A549 (cell line): ENCODE measurements around the gene ENPP3. TPM values are rescaled to one million over a fixed set of nuclear protein-coding genes. Genes with fewer than 3 reads are reported as not detected.

ENCODE experiments used
- ATAC-seq, 2 experiments: fragments of 200-7000 bp in 1 of 2; fragments of >200 bp in 1 of 2; cut with Nextera tagmentation in 1 of 2; cut with Tn5 transposase in 1 of 2; 3 replicates each; pipeline versions ENCODE4 v1.8.0 to v1.9.1; 2018 to 2020; ENCODE audit warnings: mild to moderate bottlenecking in 1 of 2, moderate library complexity in 1 of 2
- CTCF ChIA-PET: fragments of 300-600 bp; sonication (Branson Sonifier 250); formaldehyde crosslinking; extraction: SDS; loops from one replicate; lab custom pipeline; 2021; ENCODE audit warnings: antibody characterized with exemption, inconsistent platforms; lab: Yijun Ruan, JAX
- POLR2A ChIA-PET: fragments of 350-600 bp; formaldehyde crosslinking; extraction: SDS; loops from one replicate; lab custom pipeline; 2021; ENCODE audit warnings: antibody characterized with exemption, inconsistent platforms; lab: Yijun Ruan, JAX
- DNase-seq, 2 experiments: peaks; one replicate each; pipeline versions ENCODE4 v3.0.0 to v3.0.0-alpha.2; 2011 to 2016; ENCODE audit warnings: low read depth in 1 of 2, low spot score in 1 of 2
- FAIRE-seq: peaks from 2 replicates; lab custom pipeline; 2011; peaks lifted over from hg19 to GRCh38; lab: Jason Lieb, UNC
- H3K27ac ChIP-seq, 2 experiments: fragments of >200 bp; sonication (Bioruptor Twin); formaldehyde crosslinking; 3 replicates each; pipeline ENCODE4 v1.5.1; 2016 to 2017
- H3K4me1 ChIP-seq: fragments of >200 bp; sonication (Bioruptor Twin); formaldehyde crosslinking; 3 replicates; pipeline ENCODE4 v1.6.1; 2016
- H3K4me2 ChIP-seq: fragments of >200 bp; sonication (Bioruptor Twin); formaldehyde crosslinking; 3 replicates; pipeline ENCODE4 v1.6.1; 2016
- H3K4me3 ChIP-seq: fragments of >200 bp; sonication (Bioruptor Twin); formaldehyde crosslinking; 3 replicates; pipeline ENCODE4 v1.5.1; 2016
- H3K9me3 ChIP-seq: fragments of >200 bp; sonication (Bioruptor Twin); formaldehyde crosslinking; 3 replicates; pipeline ENCODE4 v1.6.1; 2016
- CHD2 ChIP-seq: fragments of 150-350 bp; IDR thresholded peaks from 2 replicates; pipeline ENCODE4 v1.6.1; 2014; ENCODE audit warnings: low read length; ENCODE audit not compliant: partially characterized antibody
- EHF ChIP-seq: fragments of 250-450 bp; sonication (Bioruptor Pico); IDR thresholded peaks from 2 replicates; pipeline ENCODE4 v1.5.0; 2020; ENCODE audit warnings: mild to moderate bottlenecking
- FOSB ChIP-seq: fragments of 250-450 bp; sonication (Bioruptor Pico); IDR thresholded peaks from 2 replicates; pipeline ENCODE4 v1.5.0; 2020; ENCODE audit warnings: mild to moderate bottlenecking, moderate library complexity
- HDAC2 ChIP-seq: fragments of 200-600 bp; sonication (generic); IDR thresholded peaks from 2 replicates; pipeline ENCODE4 v1.6.1; 2016
- HOXB13 ChIP-seq: fragments of 250-450 bp; sonication (Bioruptor Pico); IDR thresholded peaks from 2 replicates; pipeline ENCODE4 v1.5.0; 2020; ENCODE audit warnings: low read depth, mild to moderate bottlenecking, moderate library complexity
- KDM5A ChIP-seq: fragments of 200-600 bp; sonication (generic); IDR thresholded peaks from 2 replicates; pipeline ENCODE4 v1.6.1; 2016; ENCODE audit warnings: antibody characterized with exemption, mild to moderate bottlenecking
- MAFK ChIP-seq: fragments of 450-650 bp; IDR thresholded peaks from 2 replicates; pipeline ENCODE4 v1.6.1; 2014; ENCODE audit not compliant: partially characterized antibody
- MAZ ChIP-seq: fragments of 150-350 bp; IDR thresholded peaks from 2 replicates; pipeline ENCODE4 v1.6.1; 2014; ENCODE audit warnings: antibody characterized with exemption, low read depth, low read length, borderline replicate concordance
- MYC ChIP-seq: IDR thresholded peaks from 2 replicates; pipeline ENCODE4 v1.6.1; 2012; ENCODE audit warnings: mild to moderate bottlenecking, inconsistent platforms, low read length, improper control_type of control experiment, borderline replicate concordance
- NPAS2 ChIP-seq: fragments of 250-450 bp; sonication (Bioruptor Pico); IDR thresholded peaks from 2 replicates; pipeline ENCODE4 v1.8.0; 2022; ENCODE audit warnings: mild to moderate bottlenecking, moderate library complexity, borderline replicate concordance
- PHF8 ChIP-seq: fragments of 200-600 bp; sonication (generic); IDR thresholded peaks from 2 replicates; pipeline ENCODE4 v1.6.1; 2016; ENCODE audit warnings: low read depth, mild to moderate bottlenecking, antibody characterized with exemption, moderate library complexity, borderline replicate concordance
- POLR2AphosphoS2 ChIP-seq: conservative IDR thresholded peaks from 2 replicates; pipeline ENCODE4 v1.6.1; 2012; ENCODE audit warnings: low read length, improper control_type of control experiment, inconsistent platforms
- RARB ChIP-seq: fragments of 250-450 bp; sonication (Bioruptor Pico); IDR thresholded peaks from 2 replicates; pipeline ENCODE4 v1.8.0; 2021; ENCODE audit warnings: mild to moderate bottlenecking, moderate library complexity
- RCOR1 ChIP-seq: fragments of 150-350 bp; IDR thresholded peaks from 2 replicates; pipeline ENCODE4 v1.6.1; 2014; ENCODE audit warnings: antibody characterized with exemption, low read length, low read depth
- SMC3 ChIP-seq: fragments of >200 bp; sonication (Bioruptor Twin); formaldehyde crosslinking; IDR thresholded peaks from 3 replicates; pipeline ENCODE4 v1.6.1; 2018; ENCODE audit warnings: inconsistent platforms
- TFCP2L1 ChIP-seq: fragments of 250-450 bp; sonication (Bioruptor Pico); IDR thresholded peaks from 2 replicates; pipeline ENCODE4 v1.5.0; 2021; ENCODE audit warnings: mild to moderate bottlenecking
- TP53 ChIP-seq: fragments of 250-450 bp; sonication (Bioruptor Pico); IDR thresholded peaks from 2 replicates; pipeline ENCODE4 v1.5.0; 2021; ENCODE audit warnings: mild to moderate bottlenecking, moderate library complexity
- ZC3H11A ChIP-seq: fragments of 450-650 bp; IDR thresholded peaks from 2 replicates; pipeline ENCODE4 v1.6.1; 2014; ENCODE audit warnings: antibody characterized with exemption, mild to moderate bottlenecking
- WGBS: methylation state at CpG from one replicate; pipeline ENCODE4 v1.1.6; 2017; ENCODE audit errors: missing lambda C conversion rate; 5-methylcytosine and 5-hydroxymethylcytosine counted together
- polyA plus RNA-seq, 4 experiments: library from polyadenylated mRNA; depleted of rRNA in 3 of 4; stranded (reverse); fragments of >200 nt; fragmentation: RNase III in 1 of 4; extraction: RNeasy Plus Mini Kit Qiagen cat#74134 plus additional on column Dnase treatment in 1 of 4; gene quantifications; 2 replicates in 3 of 4; 3 replicates in 1 of 4; pipeline ENCODE4 v1.2.3, GENCODE V29; 2011 to 2017
- TF ChIP-seq, protein P1 (sequence below): IDR thresholded peaks from 2 replicates; pipeline ENCODE4 v1.6.1; 2012
- TF ChIP-seq, protein P2 (sequence below): fragments of >200 bp; sonication (Bioruptor Twin); formaldehyde crosslinking; IDR thresholded peaks from 3 replicates; pipeline ENCODE4 v1.5.1; 2016
- TF ChIP-seq, protein P3 (sequence below): fragments of 250-450 bp; sonication (Bioruptor Pico); IDR thresholded peaks from 2 replicates; pipeline ENCODE4 v1.5.0; 2020; ENCODE audit warnings: low read depth, mild to moderate bottlenecking, moderate library complexity
- TF ChIP-seq, protein P4 (sequence below): fragments of >200 bp; sonication (Bioruptor Twin); formaldehyde crosslinking; IDR thresholded peaks from 3 replicates; pipeline ENCODE4 v1.6.1; 2016
- TF ChIP-seq, protein P5 (sequence below): IDR thresholded peaks from 2 replicates; pipeline ENCODE4 v1.6.1; 2012; ENCODE audit warnings: low read depth, borderline replicate concordance
- TF ChIP-seq, protein P6 (sequence below): fragments of 200-600 bp; sonication (generic); IDR thresholded peaks from 2 replicates; pipeline ENCODE4 v1.6.1; 2016; ENCODE audit warnings: antibody characterized with exemption, mild to moderate bottlenecking, moderate library complexity

The ENPP3 gene
- polyA plus RNA-seq, 2 of the 4 experiments (the other 2 are of a cell fraction), result not detected

DNA sequence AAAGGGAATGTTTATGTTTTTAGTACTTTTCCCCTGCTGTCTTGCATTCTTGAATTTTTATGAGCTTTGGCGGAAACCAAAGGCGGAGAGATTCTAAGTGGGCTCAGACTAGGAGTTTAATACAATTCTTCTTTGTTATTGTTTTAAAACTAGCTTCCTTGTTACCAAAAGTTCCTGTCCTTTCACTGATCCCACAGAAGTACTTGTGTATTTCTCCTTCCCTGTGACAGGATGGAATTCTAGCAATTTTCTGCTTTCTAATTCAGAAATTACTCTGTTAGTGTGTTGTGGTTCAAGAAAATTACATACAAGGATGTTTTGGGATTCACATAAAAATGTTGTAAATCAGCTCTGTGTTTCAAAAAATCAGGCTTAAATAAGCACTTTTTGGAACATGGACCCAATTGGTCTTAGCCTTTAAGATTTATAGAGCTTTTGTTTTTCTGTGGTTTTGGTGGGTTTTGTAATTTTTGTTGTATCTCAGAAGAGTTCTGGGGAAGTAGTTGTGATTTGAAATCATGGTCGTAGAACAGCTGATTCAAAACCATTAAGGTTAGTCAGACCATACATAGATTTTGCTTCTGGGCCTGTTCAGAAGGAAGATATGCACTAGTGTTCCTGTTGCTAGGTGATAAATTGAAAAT is 91.3 kb downstream of the ENPP3 start:
- ChIA-PET CTCF (interaction anchor here (1.0 kb wide), 1 partner anchor 181 kb away, joined by 3 read pairs; no protein-coding TSS in a partner anchor), POLR2A (no interaction called here)
- Histone ChIP-seq H3K27ac (no peak overlapping the region), H3K4me1 (no peaks in the 10 kb centered on the region), H3K4me3 (no peak overlapping the region), H3K9me3 (no peaks in the 10 kb centered on the region), H3K4me2 (no peak overlapping the region)
- ATAC-seq, result no peak
- 76% methylated on average over 3 of the region's 3 CpGs for WGBS
- TF ChIP-seq RCOR1 (no peak), PHF8 (no peak), ZC3H11A (no peak), TFCP2L1 (CRISPR knock-in tag) (no peak), HOXB13 (no peak), MAZ (no peak)
- TF ChIP-seq, protein P1, sequence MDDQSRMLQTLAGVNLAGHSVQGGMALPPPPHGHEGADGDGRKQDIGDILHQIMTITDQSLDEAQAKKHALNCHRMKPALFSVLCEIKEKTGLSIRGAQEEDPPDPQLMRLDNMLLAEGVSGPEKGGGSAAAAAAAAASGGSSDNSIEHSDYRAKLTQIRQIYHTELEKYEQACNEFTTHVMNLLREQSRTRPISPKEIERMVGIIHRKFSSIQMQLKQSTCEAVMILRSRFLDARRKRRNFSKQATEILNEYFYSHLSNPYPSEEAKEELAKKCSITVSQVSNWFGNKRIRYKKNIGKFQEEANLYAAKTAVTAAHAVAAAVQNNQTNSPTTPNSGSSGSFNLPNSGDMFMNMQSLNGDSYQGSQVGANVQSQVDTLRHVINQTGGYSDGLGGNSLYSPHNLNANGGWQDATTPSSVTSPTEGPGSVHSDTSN, result no peak
- no peak for DNase-seq
- no peak for FAIRE-seq

DNA sequence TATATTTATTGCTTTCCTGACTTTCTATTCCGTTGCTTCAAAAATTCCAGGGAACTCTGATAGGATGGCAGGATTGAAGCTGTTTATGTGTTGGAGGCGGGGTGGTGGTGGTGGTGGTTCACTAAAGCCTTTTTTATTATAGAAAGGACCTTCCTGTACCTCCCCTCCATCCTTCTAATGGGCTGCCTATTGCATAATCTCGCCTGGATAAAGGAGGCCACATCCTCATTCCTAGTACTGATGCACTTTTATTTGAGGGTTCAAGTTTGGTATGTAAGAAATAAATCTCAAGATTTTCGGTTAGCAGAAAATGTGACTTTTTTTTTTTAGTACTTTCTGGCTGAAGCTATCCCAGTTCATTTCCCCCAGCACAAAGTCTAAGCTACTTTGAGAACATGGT is 92.4 kb downstream of the ENPP3 start:
- CTCF ChIA-PET, result no interaction called here

DNA sequence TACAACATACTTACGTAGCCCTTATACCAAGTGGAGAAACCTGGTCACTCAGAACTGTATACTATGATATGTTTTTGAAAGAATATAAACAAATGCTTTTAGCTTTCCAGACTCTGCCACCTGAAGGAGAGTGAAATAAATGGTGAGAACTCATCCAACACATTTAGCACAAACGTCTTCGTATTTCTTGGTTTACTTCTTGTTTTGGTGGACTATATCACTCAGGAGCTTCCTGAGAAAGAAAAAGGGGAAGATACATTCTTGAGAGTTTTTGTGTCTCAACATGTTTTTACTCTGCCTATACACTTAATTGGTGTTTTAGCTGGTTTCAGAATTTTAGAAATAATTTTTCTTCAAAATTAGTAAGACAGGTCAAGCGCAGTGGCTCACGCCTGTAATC is 93.2 kb downstream of the ENPP3 start:
- H3K9me3 ChIP-seq, result no peaks in the 10 kb centered on the region

More for the DNA sequence above, 92.4 kb downstream of the ENPP3 start:
- no peak overlapping the region for H3K4me2 ChIP-seq
- H3K4me1 ChIP-seq, result no peaks in the 10 kb centered on the region
- POLR2A ChIA-PET, result no interaction called here
- no peak overlapping the region for H3K27ac ChIP-seq
- no peak for FAIRE-seq
- WGBS, result 47% methylated on average over 4 of the region's 4 CpGs
- no peak for ATAC-seq
- no peak overlapping the region for H3K4me3 ChIP-seq
- no peak for DNase-seq
- H3K9me3 ChIP-seq, result no peaks in the 10 kb centered on the region
- no peak for TF ChIP-seq POLR2AphosphoS2
- TF ChIP-seq, protein P2, sequence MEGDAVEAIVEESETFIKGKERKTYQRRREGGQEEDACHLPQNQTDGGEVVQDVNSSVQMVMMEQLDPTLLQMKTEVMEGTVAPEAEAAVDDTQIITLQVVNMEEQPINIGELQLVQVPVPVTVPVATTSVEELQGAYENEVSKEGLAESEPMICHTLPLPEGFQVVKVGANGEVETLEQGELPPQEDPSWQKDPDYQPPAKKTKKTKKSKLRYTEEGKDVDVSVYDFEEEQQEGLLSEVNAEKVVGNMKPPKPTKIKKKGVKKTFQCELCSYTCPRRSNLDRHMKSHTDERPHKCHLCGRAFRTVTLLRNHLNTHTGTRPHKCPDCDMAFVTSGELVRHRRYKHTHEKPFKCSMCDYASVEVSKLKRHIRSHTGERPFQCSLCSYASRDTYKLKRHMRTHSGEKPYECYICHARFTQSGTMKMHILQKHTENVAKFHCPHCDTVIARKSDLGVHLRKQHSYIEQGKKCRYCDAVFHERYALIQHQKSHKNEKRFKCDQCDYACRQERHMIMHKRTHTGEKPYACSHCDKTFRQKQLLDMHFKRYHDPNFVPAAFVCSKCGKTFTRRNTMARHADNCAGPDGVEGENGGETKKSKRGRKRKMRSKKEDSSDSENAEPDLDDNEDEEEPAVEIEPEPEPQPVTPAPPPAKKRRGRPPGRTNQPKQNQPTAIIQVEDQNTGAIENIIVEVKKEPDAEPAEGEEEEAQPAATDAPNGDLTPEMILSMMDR, result no peak
- TF ChIP-seq, protein P3, sequence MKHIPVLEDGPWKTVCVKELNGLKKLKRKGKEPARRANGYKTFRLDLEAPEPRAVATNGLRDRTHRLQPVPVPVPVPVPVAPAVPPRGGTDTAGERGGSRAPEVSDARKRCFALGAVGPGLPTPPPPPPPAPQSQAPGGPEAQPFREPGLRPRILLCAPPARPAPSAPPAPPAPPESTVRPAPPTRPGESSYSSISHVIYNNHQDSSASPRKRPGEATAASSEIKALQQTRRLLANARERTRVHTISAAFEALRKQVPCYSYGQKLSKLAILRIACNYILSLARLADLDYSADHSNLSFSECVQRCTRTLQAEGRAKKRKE (CRISPR knock-in tag), result no peak
- no peak for TF ChIP-seq CHD2
- no peak for TF ChIP-seq KDM5A
- no peak for TF ChIP-seq RARB (CRISPR knock-in tag)
- TF ChIP-seq SMC3, result no peak
- TF ChIP-seq TP53 (CRISPR knock-in tag), result no peak
- TF ChIP-seq MAZ, result no peak
- no peak for TF ChIP-seq HOXB13
- TF ChIP-seq TFCP2L1 (CRISPR knock-in tag), result no peak
- no peak for TF ChIP-seq FOSB (CRISPR knock-in tag)
- TF ChIP-seq MYC, result no peak
- TF ChIP-seq, protein P4, sequence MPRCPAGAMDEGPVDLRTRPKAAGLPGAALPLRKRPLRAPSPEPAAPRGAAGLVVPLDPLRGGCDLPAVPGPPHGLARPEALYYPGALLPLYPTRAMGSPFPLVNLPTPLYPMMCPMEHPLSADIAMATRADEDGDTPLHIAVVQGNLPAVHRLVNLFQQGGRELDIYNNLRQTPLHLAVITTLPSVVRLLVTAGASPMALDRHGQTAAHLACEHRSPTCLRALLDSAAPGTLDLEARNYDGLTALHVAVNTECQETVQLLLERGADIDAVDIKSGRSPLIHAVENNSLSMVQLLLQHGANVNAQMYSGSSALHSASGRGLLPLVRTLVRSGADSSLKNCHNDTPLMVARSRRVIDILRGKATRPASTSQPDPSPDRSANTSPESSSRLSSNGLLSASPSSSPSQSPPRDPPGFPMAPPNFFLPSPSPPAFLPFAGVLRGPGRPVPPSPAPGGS, result no peak
- TF ChIP-seq MAFK, result no peak

More for the DNA sequence above, 93.2 kb downstream of the ENPP3 start:
- Histone ChIP-seq H3K27ac (no peak overlapping the region), H3K4me3 (no peak overlapping the region), H3K4me1 (no peaks in the 10 kb centered on the region), H3K4me2 (no peak overlapping the region)
- DNase-seq, result no peak
- ChIA-PET POLR2A (no interaction called here), CTCF (no interaction called here)
- no peak for ATAC-seq
- TF ChIP-seq, protein P5, sequence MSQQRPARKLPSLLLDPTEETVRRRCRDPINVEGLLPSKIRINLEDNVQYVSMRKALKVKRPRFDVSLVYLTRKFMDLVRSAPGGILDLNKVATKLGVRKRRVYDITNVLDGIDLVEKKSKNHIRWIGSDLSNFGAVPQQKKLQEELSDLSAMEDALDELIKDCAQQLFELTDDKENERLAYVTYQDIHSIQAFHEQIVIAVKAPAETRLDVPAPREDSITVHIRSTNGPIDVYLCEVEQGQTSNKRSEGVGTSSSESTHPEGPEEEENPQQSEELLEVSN, result no peak
- no peak for TF ChIP-seq EHF
- no peak for TF ChIP-seq HDAC2
- no peak for TF ChIP-seq FOSB (CRISPR knock-in tag)
- TF ChIP-seq MYC, result no peak
- TF ChIP-seq, protein P6, sequence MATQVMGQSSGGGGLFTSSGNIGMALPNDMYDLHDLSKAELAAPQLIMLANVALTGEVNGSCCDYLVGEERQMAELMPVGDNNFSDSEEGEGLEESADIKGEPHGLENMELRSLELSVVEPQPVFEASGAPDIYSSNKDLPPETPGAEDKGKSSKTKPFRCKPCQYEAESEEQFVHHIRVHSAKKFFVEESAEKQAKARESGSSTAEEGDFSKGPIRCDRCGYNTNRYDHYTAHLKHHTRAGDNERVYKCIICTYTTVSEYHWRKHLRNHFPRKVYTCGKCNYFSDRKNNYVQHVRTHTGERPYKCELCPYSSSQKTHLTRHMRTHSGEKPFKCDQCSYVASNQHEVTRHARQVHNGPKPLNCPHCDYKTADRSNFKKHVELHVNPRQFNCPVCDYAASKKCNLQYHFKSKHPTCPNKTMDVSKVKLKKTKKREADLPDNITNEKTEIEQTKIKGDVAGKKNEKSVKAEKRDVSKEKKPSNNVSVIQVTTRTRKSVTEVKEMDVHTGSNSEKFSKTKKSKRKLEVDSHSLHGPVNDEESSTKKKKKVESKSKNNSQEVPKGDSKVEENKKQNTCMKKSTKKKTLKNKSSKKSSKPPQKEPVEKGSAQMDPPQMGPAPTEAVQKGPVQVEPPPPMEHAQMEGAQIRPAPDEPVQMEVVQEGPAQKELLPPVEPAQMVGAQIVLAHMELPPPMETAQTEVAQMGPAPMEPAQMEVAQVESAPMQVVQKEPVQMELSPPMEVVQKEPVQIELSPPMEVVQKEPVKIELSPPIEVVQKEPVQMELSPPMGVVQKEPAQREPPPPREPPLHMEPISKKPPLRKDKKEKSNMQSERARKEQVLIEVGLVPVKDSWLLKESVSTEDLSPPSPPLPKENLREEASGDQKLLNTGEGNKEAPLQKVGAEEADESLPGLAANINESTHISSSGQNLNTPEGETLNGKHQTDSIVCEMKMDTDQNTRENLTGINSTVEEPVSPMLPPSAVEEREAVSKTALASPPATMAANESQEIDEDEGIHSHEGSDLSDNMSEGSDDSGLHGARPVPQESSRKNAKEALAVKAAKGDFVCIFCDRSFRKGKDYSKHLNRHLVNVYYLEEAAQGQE, result no peak
- TF ChIP-seq RARB (CRISPR knock-in tag), result no peak
- no peak for TF ChIP-seq NPAS2 (CRISPR knock-in tag)
- 84% methylated on average over 5 of the region's 5 CpGs for WGBS
- FAIRE-seq, result no peak
